H9 (cell line): Measurements from ENCODE around the gene PPP2R1A. TPM values are rescaled to one million over a fixed set of nuclear protein-coding genes. Genes with fewer than 3 reads are reported as not detected.

Experiments used
- DNase-seq: peaks from one replicate; pipeline ENCODE4 v3.0.0-alpha.2; 2017
- H2AFZ ChIP-seq: one replicate; pipeline ENCODE4 v1.6.1; 2013; ENCODE audit warnings: mild to moderate bottlenecking, low read length, control low read depth, moderate library complexity
- H2AK5ac ChIP-seq: 2 replicates; pipeline ENCODE4 v1.6.1; 2013; ENCODE audit warnings: low read length, control low read depth, mixed read lengths; ENCODE audit not compliant: insufficient read length
- H2BK120ac ChIP-seq: one replicate; pipeline ENCODE4 v1.6.1; 2013; ENCODE audit warnings: low read depth, mild to moderate bottlenecking, low read length, control low read depth, inconsistent platforms; ENCODE audit not compliant: poor library complexity, severe bottlenecking
- H2BK12ac ChIP-seq: 2 replicates; pipeline ENCODE4 v1.6.1; 2013; ENCODE audit warnings: low read length, control low read depth, mixed read lengths, low read depth; ENCODE audit not compliant: insufficient read length
- H2BK15ac ChIP-seq: 2 replicates; pipeline ENCODE4 v1.6.1; 2013; ENCODE audit warnings: low read depth, low read length, control low read depth
- H2BK20ac ChIP-seq: one replicate; pipeline ENCODE4 v1.6.1; 2013; ENCODE audit warnings: low read depth, mild to moderate bottlenecking, low read length, control low read depth, inconsistent platforms; ENCODE audit not compliant: poor library complexity, severe bottlenecking
- H2BK5ac ChIP-seq: 2 replicates; pipeline ENCODE4 v1.6.1; 2013; ENCODE audit warnings: low read length, control low read depth, mixed read lengths; ENCODE audit not compliant: insufficient read length
- H3K14ac ChIP-seq: 2 replicates; pipeline ENCODE4 v1.6.1; 2013; ENCODE audit warnings: low read length, control low read depth; ENCODE audit not compliant: insufficient read depth
- H3K18ac ChIP-seq: 2 replicates; pipeline ENCODE4 v1.6.1; 2013; ENCODE audit warnings: low read depth, mild to moderate bottlenecking, mixed read lengths, low read length, control low read depth; ENCODE audit not compliant: insufficient read length
- H3K23ac ChIP-seq: 2 replicates; pipeline ENCODE4 v1.6.1; 2013; ENCODE audit warnings: low read length, control low read depth, mixed read lengths, low read depth; ENCODE audit not compliant: insufficient read length
- H3K23me2 ChIP-seq: 2 replicates; pipeline ENCODE4 v1.6.1; 2013; ENCODE audit warnings: low read depth, mild to moderate bottlenecking, mixed read lengths, low read length, control low read depth; ENCODE audit not compliant: insufficient read length, poor library complexity, severe bottlenecking
- H3K27ac ChIP-seq: 2 replicates; pipeline ENCODE4 v1.5.1; 2013; ENCODE audit warnings: low read length, control low read depth, mixed read lengths, low read depth; ENCODE audit not compliant: insufficient read length
- H3K27me3 ChIP-seq: 2 replicates; pipeline ENCODE4 v1.6.1; 2013; ENCODE audit warnings: low read length, control low read depth, inconsistent platforms; ENCODE audit not compliant: insufficient read depth
- H3K4ac ChIP-seq: 2 replicates; pipeline ENCODE4 v1.6.1; 2013; ENCODE audit warnings: low read depth, mild to moderate bottlenecking, control low read depth, inconsistent platforms, low read length, moderate library complexity
- H3K4me1 ChIP-seq: 2 replicates; pipeline ENCODE4 v1.6.1; 2013; ENCODE audit warnings: low read length, control low read depth, inconsistent platforms; ENCODE audit not compliant: insufficient read depth
- H3K4me2 ChIP-seq: 2 replicates; pipeline ENCODE4 v1.6.1; 2013; ENCODE audit warnings: low read length, control low read depth, mixed read lengths; ENCODE audit not compliant: insufficient read length, insufficient read depth
- H3K56ac ChIP-seq: 2 replicates; pipeline ENCODE4 v1.6.1; 2013; ENCODE audit warnings: low read depth, mild to moderate bottlenecking, mixed read lengths, low read length, control low read depth; ENCODE audit not compliant: insufficient read length
- H3K79me1 ChIP-seq: 2 replicates; pipeline ENCODE4 v1.6.1; 2013; ENCODE audit warnings: low read depth, mild to moderate bottlenecking, moderate library complexity, low read length, control low read depth, inconsistent platforms; ENCODE audit not compliant: insufficient read depth, poor library complexity, severe bottlenecking
- H3K79me2 ChIP-seq: 2 replicates; pipeline ENCODE4 v1.6.1; 2013; ENCODE audit warnings: low read length, control low read depth, inconsistent platforms; ENCODE audit not compliant: insufficient read depth
- H3K9ac ChIP-seq: 2 replicates; pipeline ENCODE4 v1.6.1; 2013; ENCODE audit warnings: low read length, control low read depth, mixed read lengths; ENCODE audit not compliant: insufficient read length; ENCODE audit errors: extremely low read depth
- H3K9me3 ChIP-seq: one replicate; pipeline ENCODE4 v1.6.1; 2013; ENCODE audit warnings: low read depth, low read length, inconsistent platforms; ENCODE audit not compliant: control insufficient read depth
- H3T11ph ChIP-seq: one replicate; pipeline ENCODE4 v1.6.1; 2013; ENCODE audit warnings: mild to moderate bottlenecking, low read length, control low read depth, inconsistent platforms
- H4K20me1 ChIP-seq: one replicate; pipeline ENCODE4 v1.6.1; 2013; ENCODE audit not compliant: control insufficient read depth, insufficient read length, insufficient read depth
- H4K5ac ChIP-seq: 2 replicates; pipeline ENCODE4 v1.6.1; 2013; ENCODE audit warnings: low read depth, mild to moderate bottlenecking, mixed read lengths, low read length, control low read depth; ENCODE audit not compliant: insufficient read length
- H4K8ac ChIP-seq: replicated peaks from 2 replicates; pipeline ENCODE4 v1.6.1; 2013; ENCODE audit warnings: low read length, control low read depth, mixed read lengths, low read depth; ENCODE audit not compliant: insufficient read length
- H4K91ac ChIP-seq: 2 replicates; pipeline ENCODE4 v1.6.1; 2013; ENCODE audit warnings: low read depth, mild to moderate bottlenecking, moderate library complexity, mixed read lengths, low read length, control low read depth; ENCODE audit not compliant: insufficient read length
- H3K27ac Mint-ChIP-seq, 3 experiments: 2 replicates in 2 of 3; 3 replicates in 1 of 3; pipeline ENCODE4 v1.8.0; 2020 to 2021; ENCODE audit warnings: mixed read lengths in 3 of 3, mild to moderate bottlenecking in 1 of 3, moderate library complexity in 1 of 3
- H3K27me3 Mint-ChIP-seq: 2 replicates; pipeline ENCODE4 v1.8.0; 2021; ENCODE audit warnings: low read depth, mild to moderate bottlenecking, moderate library complexity, mixed read lengths
- H3K36me3 Mint-ChIP-seq, 3 experiments: 2 replicates in 2 of 3; 3 replicates in 1 of 3; pipeline ENCODE4 v1.8.0; 2020 to 2021; ENCODE audit warnings: low read depth in 3 of 3, mixed read lengths in 3 of 3; ENCODE audit not compliant: insufficient read depth in 1 of 3
- H3K4me1 Mint-ChIP-seq, 2 experiments: 2 replicates each; pipeline ENCODE4 v1.8.0; 2020; ENCODE audit warnings: mixed read lengths in 2 of 2
- H3K4me3 Mint-ChIP-seq, 2 experiments: 2 replicates in 1 of 2; 3 replicates in 1 of 2; pipeline ENCODE4 v1.8.0; 2020 to 2021; ENCODE audit warnings: mild to moderate bottlenecking in 2 of 2, mixed read lengths in 2 of 2, moderate library complexity in 1 of 2
- H3K9me3 Mint-ChIP-seq, 2 experiments: 2 replicates in 1 of 2; 3 replicates in 1 of 2; pipeline ENCODE4 v1.8.0; 2020; ENCODE audit warnings: mild to moderate bottlenecking in 2 of 2, mixed read lengths in 2 of 2, moderate library complexity in 1 of 2
- CTCF ChIP-seq: fragments of 200-600 bp; sonication (generic); conservative IDR thresholded peaks from 3 replicates; pipeline ENCODE4 v1.8.0; 2021; ENCODE audit warnings: antibody characterized with exemption, mild to moderate bottlenecking
- WGBS: extraction: QIAGEN DNeasy Blood & Tissue Kit; methylation state at CpG from one replicate; pipeline ENCODE4 v1.1.7; 2013; ENCODE audit warnings: missing lambda C conversion rate, low lambda C conversion rate, mixed read lengths; ENCODE audit not compliant: insufficient read length; ENCODE audit errors: extremely low coverage; 5-methylcytosine and 5-hydroxymethylcytosine counted together
- total RNA-seq: library from RNA; stranded (reverse); gene quantifications from 2 replicates; pipeline ENCODE4 v1.2.1, GENCODE V29; 2021

The PPP2R1A gene
- total RNA-seq, 1 experiment from 2014 or later: 432 TPM

GRCh38 chr19:52229524-52229923, 39.7 kb downstream of the PPP2R1A start:
- H3T11ph ChIP-seq: no peak overlapping the region
- no peak overlapping the region for H3K4me2 ChIP-seq
- no peaks in the 10 kb centered on the region for H3K4me1 Mint-ChIP-seq
- H3K36me3 Mint-ChIP-seq: peaks cover 35 to 54% (median 38%) of the 10 kb centered on the region in 3 experiments
- H3K9me3 ChIP-seq: no peaks in the 10 kb centered on the region
- H3K79me2 ChIP-seq: no peaks in the 10 kb centered on the region
- no CpG with 5 or more reads among the region's 6 CpGs for WGBS
- H4K5ac ChIP-seq: no peak overlapping the region
- no peak for TF ChIP-seq CTCF
- H4K91ac ChIP-seq: no peak overlapping the region
- H2BK20ac ChIP-seq: no peak overlapping the region
- no peaks in the 10 kb centered on the region for H3K27me3 ChIP-seq
- H2BK120ac ChIP-seq: no peak overlapping the region
- no peaks in the 10 kb centered on the region for H3K23me2 ChIP-seq
- H3K4me1 ChIP-seq: no peaks in the 10 kb centered on the region
- no peak overlapping the region for H3K56ac ChIP-seq
- H3K9ac ChIP-seq: no peak overlapping the region
- no peaks in the 10 kb centered on the region for H3K27me3 Mint-ChIP-seq
- no peak overlapping the region for H2BK15ac ChIP-seq
- no peak overlapping the region for H3K4me3 Mint-ChIP-seq
- no peak overlapping the region for H4K8ac ChIP-seq
- H4K20me1 ChIP-seq: no peaks in the 10 kb centered on the region
- no peak overlapping the region for H3K18ac ChIP-seq
- H3K4ac ChIP-seq: no peak overlapping the region
- no peak overlapping the region for H3K14ac ChIP-seq
- no peaks in the 10 kb centered on the region for H3K79me1 ChIP-seq
- no peak overlapping the region for H3K27ac ChIP-seq
- H2AFZ ChIP-seq: no peak overlapping the region
- H3K27ac Mint-ChIP-seq: no peak overlapping the region
- no peak for DNase-seq
- H2BK12ac ChIP-seq: no peak overlapping the region
- no peak overlapping the region for H2AK5ac ChIP-seq
- no peaks in the 10 kb centered on the region for H3K9me3 Mint-ChIP-seq
- no peak overlapping the region for H2BK5ac ChIP-seq
- H3K23ac ChIP-seq: no peak overlapping the region
